NCI-H2081 (cell line): Measurements from ENCODE around the gene RPL27.

Experiments used
- DNase-seq, 2 experiments: peaks; one replicate each; lab custom pipeline; 2025; lab: John Stamatoyannopoulos, UW

The RPL27 gene

GRCh38 chr17:43051969-43052368, 53.8 kb downstream of the RPL27 start:
- no peak for DNase-seq
